ENCODE measurements around the gene HIPK2.
A peak's percentile ranks its signal among the peaks of the same experiment; 100 is the strongest.

The HIPK2 gene

DNA sequence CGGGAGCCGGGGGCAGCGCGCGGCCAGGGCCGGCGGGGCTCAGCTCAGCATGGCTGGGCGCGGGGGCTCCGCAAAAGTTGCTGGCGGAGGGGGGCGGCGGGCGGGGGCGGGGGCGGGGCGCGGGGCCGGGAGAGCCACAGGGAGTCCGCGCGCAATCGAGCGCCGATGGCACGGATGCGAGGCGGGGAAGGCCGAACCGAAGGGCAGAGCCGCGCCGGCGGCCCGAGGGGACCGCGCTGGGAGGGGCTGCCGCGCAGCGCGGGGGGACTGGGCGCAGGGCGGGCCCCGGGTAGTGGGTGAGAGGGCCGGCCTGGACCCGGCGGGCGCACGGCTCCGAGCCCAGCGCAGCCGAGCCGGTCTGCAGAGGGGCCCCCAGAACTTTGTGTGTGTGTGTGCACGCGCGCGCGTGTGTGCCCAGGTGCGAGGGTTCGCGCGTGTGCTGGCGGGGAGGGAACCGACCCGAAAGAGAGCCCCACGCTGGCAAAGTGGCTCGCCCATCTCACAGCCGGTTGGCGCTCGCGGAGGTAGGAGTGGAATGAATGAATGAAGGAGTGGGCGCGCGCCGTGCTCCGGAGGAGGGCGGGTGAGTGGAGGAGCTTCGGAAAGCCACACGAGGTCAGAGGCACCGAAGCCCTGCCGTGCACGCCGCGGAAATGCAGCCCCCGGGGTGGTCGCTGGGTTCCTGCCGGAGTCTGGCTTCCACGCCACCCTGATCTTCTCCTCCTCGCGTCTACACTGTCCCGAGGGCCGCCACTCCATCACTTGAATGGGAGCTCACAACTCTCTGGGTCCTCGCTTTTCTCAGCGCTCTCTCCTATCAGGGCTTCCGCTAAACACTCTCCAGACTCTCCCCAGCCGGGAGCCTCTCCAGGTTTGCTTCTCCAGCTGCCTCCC is at the start of gene HIPK2:
Gene HIPK2, minus strand, starts transcription at position 51 of the 894 bp plus-strand sequence. CDS start 375 bp downstream, outside the sequence.
- DNase-seq (ENCODE audit: low spot score) = peak; percentile 64
- FAIRE-seq = no peak

DNA sequence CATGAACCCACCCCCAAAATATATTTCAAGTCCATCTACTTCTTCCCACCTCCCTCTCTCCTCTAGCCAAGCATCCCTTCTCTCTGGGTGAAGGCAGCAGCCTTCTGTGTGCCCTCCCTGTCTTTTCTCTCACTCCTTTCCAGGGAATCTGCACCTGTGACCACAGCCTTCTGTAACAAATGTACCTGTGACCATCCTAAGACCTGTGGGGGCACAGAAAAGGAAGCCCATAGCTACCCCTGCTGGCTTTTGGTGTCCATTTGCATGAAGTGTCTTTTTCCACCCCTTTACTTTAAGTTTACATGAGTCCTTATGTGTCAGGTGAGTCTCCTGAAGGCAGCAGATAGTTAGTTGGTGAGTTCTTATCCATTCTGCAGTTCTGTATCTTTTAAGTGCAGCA is 49.2 kb upstream of the HIPK2 start:
- FAIRE-seq = no peak
- DNase-seq (ENCODE audit: low spot score) = no peak

DNA sequence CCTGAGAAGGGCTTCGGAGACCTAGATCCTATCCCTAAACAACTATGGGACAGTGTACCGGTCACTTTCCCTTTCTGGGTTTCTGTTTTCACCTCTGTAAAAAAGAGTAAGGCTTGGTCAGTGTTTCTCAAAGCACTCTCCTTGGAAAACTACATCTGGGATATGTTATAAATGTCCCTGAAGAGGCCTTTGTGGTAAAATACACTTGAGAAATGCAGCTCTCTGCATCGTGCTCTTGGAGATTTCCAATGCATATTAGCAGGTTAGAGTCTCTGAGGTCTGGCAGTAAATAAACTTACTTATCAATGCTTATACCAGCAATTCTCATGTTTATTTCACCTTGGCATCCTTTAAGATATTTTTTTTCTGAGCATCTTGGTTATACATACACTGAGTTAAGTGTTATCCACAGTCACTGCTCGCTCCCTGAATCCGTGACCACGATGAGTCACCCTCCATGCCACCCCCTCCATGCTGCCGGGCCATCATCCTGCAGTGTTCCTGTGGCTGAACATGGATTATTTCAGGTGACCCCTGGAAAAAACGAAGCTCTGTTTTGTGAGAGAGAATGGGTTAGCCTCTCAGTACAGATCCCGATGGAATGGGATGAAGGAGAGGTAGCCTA is 48.0 kb upstream of the HIPK2 start:
- DNase-seq (ENCODE audit: low spot score) (peak; percentile 71), FAIRE-seq (peak; percentile 94)

DNA sequence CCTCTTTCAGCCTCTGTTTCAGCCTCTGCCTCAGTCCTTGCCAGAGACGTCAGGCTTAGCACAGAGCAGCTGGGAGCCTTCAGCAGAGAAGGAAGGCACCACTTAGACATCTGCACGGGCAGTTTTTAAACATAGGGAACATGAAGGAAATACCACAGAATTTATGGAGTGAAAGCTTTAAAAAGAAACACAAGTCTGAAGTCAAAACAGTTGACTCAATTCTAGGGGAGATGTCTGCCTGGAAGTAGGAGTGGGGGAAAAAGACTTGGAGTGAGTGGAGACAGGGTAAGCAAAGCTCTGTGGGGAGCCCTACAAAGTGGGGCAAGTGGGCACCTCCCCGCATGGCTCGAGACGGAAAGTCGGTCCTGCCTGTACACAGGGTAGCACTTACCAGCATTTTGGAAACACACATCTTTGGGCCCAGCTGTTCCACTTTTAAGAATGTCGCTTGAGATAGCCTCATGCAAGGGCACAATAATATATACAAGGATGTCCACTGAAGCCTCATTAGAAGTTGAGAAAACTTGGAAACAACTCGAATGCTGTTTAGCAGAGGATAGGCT is 46.2 kb upstream of the HIPK2 start:
- DNase-seq (ENCODE audit: low spot score) (no peak), FAIRE-seq (no peak)

DNA sequence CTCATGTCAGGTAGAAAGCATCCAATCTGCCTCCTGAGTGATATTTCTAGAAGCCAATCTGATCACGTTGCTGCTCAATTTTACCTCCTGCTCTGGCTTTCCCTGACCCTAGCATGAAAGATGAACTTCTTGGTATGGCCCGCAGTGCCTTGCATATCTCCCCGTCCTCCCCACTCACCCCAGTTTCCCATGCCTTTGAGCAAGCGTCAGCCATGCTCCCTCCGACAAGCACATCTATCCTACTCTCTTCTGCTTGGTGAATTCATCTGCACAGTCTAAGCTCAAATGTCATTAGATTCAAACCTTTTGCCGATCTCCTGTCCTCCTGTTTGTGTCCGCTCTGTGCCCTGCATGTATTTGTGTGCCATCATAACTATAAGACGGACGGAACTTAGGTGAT is 45.1 kb upstream of the HIPK2 start:
- DNase-seq (ENCODE audit: low spot score) (no peak), FAIRE-seq (no peak)

DNA sequence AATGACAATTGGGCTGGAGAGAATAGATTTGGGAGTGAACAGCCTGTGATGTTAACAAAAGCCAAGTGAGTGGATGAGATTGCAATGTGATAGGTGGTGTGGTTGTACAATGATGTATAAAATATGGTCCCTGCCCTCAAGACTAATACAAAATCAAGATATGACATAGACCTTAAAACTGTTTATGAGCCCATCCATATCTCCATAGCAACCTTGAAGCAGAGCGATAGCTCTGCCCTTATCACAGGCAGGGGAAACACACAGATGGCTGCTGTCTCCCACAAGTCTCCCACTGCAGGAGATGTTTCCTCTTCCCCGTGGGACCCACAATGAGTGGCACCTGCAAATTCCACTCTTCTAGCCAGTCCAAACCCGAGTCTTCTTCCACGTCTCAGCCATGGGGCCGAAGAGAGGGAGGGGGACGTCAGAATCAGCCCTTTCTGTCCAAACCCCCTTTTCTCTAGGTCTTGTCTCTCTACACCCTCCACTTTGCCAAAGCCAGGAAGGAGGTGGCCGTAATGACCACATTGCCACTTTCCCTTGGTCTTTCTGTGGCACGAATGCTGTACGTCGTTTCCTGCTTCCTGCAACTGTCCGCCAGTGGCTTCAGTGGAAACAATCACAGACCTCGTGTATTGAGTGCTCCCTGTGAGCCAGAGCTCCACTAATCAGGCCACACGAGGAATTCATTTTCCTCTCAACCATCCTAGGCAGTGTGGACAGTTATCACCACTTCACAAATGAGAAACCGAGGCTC is 43.7 kb upstream of the HIPK2 start:
- no peak for DNase-seq (ENCODE audit: low spot score)

DNA sequence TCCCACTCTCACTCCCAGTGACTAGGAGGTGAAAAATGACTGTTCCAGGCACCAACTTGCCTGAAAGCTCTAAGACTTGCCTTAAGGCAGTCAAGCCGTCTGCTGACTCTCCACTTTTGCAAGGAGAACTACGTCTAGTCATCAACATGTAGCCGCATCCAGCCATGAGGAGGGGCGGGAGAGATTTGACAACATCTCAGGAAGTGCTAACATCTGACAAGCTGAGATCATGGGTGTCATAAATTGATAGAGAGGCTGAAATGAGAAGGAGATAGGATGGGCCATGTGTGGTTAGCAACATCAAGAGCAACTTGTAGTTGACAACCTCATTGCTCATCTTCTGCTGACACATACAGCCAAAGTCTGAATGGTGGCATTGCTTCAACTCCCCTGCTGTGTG is 42.3 kb upstream of the HIPK2 start:
- FAIRE-seq (no peak), DNase-seq (ENCODE audit: low spot score) (no peak)

More for the DNA sequence above, 43.7 kb upstream of the HIPK2 start:
- FAIRE-seq = no peak

DNA sequence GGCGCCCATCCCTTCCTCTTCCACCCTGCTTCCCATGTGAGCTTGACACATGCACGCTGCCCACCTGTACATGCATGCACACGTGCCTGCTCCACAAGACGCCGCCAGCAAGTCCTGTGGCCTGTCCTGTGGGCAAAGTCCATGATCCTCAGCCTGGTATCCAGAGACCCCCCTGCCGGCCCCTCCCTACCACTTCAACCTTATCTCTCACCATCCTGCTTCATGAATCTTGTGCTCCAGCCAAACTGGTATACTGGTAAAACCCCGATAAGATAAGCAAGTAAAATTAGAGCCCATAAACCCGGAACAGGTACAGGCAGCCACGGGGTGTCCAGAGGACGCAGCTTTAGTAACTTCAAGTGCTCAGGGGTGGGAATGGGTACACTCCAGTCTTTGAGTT is 39.5 kb upstream of the HIPK2 start:
- DNase-seq (ENCODE audit: low spot score) (no peak), FAIRE-seq (no peak)

DNA sequence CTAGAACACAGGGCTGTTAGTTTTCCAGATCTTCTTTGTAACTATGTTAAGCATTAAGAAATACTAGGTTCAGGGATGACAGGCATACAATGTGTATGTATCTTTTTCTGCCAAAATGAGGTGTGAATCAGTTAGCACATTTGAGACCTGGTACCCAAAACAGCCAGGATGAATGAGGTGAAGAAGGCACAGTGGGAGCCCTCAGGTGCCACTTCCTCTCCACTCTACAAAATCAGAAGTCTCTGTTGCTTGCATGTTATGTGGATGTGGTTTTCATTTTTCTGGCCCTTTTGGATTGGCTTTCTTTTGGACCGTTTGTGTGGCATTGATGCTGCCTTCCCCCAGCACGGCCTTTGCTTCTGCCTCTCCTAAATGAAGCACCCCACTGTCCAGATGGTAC is 35.9 kb upstream of the HIPK2 start:
- no peak for DNase-seq (ENCODE audit: low spot score)
- FAIRE-seq = no peak

DNA sequence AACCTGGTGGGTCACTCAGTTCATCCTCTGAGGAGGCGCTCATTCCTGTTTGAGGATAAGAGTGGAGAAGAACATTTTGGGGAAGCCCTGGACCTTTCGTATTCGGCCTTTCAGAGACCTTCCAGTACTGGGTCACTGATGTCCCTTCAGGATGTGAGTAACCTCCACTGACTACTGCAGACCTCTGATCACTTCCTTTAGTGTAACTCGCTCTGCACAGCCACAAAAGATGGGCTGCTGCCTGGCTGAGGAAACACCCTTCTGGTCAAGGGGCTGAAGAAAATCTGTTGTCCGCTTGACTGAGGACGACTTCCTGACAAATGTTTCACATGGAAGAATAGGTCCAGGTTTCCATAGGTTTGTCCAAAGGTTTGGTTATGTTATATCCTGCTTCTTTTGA is 35.4 kb upstream of the HIPK2 start:
- no peak for FAIRE-seq

DNA sequence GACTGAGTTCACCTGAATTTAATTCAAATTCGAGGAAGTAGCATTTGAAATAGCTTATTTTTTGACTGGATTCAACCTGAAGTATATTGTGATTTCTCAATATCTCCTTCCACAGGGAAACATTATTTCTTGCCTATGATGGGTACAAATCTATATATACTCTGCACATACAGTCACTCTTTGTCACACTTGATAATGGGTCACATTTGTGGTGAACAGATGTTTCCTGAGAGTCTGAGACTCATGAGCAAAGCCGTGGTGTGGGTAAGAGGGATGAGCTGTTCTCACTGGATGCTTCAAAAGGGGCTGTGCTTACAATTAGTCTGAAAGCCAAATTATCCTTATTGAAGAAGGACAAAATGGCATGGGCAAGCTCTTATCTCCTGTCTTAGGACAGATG is 33.3 kb upstream of the HIPK2 start:
- FAIRE-seq (no peak), DNase-seq (ENCODE audit: low spot score) (no peak)

More for the DNA sequence above, 35.4 kb upstream of the HIPK2 start:
- DNase-seq (ENCODE audit: low spot score) = no peak

DNA sequence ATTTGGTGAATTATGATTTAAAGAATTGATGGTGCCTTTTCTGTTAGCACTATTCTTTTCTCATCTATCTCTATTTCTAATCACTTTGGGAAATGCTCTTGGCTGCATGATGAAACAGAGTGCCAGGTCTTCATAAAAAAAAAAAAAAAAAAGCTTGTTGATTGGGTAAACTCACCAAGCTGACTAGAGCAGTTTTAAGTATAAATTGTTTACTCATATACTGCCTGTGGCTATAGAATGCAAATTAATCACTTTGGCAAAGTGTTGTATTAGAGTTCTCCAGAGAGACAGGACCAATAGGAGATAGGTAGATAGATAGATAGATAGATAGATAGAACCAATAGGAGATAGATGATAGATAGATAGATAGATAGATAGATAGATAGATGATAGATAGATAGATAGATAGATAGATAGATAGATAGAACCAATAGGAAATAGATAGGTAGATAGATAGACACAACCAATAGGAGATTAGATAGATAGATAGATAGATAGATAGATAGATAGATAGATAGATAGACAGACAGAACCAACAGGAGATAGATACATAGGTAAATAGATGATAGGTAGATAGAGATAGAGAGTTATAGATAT is 31.1 kb upstream of the HIPK2 start:
- FAIRE-seq (no peak), DNase-seq (ENCODE audit: low spot score) (no peak)

DNA sequence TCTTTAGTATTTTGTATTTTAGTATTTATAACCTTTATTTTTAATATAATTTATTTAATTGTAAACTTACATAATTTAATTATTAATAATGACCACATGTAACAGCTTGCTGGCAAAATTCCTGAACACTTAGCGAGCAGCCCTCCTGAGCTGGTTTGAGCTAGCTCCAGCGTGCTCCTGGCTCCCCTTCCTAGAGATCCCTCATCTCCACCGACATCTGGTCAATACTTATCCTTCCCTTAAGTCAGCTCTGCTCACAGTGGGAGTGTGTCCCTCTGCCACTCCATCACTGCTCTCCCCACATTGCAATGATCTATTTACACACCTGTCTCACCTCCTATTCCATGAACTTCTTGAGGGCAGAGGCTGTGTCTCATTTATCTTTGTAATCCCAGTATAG is 30.6 kb upstream of the HIPK2 start:
- FAIRE-seq = no peak
- no peak for DNase-seq (ENCODE audit: low spot score)

DNA sequence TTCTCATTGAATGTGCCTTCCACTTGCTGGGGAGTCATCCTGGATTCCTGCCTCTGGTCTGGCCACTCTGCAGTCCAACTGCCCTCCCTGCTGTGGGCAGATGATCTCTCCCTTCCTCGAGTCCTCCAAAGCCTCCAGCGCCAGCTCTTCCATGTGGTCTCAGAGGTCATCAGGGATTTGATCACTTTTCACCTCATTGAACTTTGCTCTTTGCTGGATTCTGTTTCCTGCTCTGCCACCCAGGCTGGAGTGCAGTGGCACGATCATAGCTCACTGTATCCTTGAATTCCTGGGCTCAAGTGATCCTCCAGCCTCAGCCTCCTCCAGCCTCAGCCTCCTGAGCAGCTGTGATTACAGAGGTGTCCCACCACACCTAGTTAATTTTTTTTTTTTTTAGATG is 29.2 kb upstream of the HIPK2 start:
- FAIRE-seq (no peak), DNase-seq (ENCODE audit: low spot score) (no peak)

DNA sequence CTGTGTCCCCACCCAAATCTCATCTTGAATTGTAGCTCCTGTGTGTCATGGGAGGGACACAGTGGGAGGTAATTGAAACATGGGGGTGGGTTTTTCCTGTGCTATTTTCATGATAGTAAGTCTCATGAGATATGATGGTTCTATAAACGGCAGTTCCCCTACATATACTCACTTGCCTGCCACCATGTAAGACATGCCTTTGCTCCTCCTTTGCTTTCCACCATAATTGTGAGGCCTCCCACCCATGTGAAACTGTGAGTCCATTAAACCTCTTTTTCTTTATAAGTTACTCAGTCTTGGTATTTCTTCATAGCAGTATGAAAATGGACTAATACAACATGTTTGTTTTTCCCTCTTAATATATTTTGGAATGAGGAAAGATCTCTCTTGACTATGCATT is 26.8 kb upstream of the HIPK2 start:
- no peak for FAIRE-seq
- DNase-seq (ENCODE audit: low spot score) = no peak

DNA sequence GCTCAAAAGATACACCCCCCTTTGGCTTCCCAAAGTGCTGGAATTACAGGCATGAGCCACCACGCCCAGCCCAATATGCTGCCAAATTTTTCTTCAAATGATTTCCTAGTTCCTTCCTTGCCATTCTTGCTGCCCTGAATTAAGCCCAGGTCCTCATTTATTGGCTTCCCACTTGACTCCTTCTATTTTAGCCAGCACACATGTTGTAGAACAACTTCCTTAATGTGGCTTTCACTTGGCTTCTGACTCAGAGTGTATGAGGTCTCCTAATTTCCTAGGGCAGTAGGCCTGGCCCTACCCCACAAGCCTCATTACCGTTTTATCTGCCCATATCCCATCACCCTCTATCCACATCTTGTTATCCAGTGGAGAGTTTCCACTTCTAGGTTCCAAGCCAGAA is 21.8 kb upstream of the HIPK2 start:
- no peak for FAIRE-seq
- DNase-seq (ENCODE audit: low spot score) = no peak

DNA sequence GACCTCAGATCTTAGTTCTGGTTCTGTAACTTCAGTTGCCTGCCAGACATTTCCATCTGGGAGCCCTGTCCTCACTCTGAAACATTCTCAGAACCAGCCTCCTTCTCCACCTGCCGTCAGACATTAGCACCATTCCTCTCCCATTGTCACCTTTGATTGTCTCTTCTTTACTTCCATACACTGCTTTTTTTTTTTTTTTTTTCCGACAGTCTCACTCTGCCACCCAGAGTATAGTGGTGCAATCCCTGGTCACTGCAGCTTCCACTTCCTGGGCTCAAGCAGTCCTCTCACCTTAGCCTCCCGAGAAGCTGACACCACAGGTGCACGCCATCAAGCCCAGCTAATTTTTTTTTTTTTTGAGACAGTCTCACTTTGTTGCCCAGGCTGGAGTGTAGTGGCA is 21.1 kb upstream of the HIPK2 start:
- DNase-seq (ENCODE audit: low spot score) (no peak), FAIRE-seq (no peak)

DNA sequence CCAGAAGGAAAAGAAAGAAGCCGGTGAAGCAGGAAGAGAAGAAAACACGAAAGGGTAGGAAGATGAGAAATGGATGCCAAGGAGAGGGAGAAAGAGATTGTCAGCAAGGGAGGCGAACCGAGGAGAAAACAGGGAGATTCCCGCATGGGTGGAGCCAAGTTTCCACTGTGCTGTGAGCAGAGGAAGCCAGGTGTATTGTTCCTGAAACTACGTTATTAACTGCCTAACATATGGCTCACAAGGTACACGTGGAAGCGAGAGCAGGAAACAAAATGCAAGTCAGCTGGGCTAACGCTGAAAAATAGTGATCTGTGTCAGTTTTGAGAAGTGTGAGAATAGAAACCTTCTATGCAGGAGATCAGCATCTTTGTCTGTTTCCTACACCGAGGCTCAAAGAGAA is 20.4 kb upstream of the HIPK2 start:
- FAIRE-seq (no peak), DNase-seq (ENCODE audit: low spot score) (no peak)

DNA sequence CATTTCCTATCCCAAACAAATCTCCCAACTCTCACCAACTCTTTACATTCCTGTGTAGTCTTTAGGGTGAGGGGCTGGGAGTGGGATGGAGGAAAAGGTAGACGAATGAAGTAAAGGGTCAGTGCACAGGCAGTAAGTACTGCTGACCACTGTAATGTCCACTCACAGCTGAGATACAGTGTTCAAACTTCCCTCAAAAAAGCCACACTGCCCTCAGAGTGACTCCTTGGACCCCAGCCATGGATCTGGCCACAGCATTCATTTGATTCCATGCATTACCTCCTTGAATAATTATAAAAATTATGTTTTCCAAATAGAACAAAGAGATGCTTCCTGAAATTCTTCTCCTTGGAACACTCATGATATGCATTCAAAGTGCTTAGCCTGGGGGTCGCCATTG is 19.8 kb upstream of the HIPK2 start:
- FAIRE-seq = no peak
- DNase-seq (ENCODE audit: low spot score) = no peak

DNA sequence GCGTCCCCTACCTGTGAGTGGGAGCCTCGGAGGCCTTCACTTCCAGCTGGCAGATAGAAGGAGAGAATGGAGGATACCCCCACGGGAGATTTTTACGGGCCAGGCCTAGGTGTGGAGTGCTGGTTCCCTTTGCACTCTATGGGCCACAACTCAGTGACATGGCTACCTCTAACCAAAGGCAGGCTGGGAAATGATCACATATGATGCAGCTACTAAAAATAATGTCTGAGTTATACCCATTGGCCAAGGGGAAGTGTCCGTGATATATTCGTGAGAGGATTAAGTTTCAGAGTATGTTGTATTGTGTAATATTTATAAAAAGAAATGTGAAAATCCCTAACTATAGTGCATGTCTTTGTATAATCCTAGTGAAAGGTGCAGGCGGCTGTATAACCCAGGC is 13.5 kb upstream of the HIPK2 start:
- no peak for FAIRE-seq

DNA sequence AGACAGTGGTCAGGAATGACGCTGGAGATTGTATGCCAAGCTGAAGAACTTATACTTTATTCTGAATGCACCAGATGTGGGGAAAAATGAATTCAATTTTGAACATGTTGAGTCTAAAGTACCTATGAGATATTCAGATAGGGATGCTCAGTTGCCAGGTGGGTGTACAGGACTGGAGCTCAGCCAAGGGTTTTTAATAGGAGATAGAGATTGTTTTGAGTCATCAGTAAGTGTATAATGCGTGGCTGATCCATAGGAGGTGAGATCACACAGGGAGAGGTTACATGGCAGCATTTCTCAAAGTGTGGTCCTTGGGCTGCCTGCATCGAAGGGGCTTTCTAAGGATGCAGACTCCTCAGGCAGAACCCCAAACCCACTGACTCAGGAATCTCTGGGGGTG is 6.8 kb upstream of the HIPK2 start:
- peak; percentile 22 for DNase-seq (ENCODE audit: low spot score)
- no peak for FAIRE-seq

More for the DNA sequence above, 13.5 kb upstream of the HIPK2 start:
- no peak for DNase-seq (ENCODE audit: low spot score)
